Stimulated activated CD4-positive, alpha-beta T cell treated with anti-CD3 and anti-CD28 coated beads, TNF-alpha, amount 100 ng/mL, for 48 hours (primary cell): Measurements from ENCODE around the gene HLA-F.

Experiments used
- DNase-seq, 3 donors: peaks; one replicate each; pipeline ENCODE4 v3.0.0-alpha.2; 2020; ENCODE audit warnings: low read depth in 3 of 3

HLA-F gene

DNA sequence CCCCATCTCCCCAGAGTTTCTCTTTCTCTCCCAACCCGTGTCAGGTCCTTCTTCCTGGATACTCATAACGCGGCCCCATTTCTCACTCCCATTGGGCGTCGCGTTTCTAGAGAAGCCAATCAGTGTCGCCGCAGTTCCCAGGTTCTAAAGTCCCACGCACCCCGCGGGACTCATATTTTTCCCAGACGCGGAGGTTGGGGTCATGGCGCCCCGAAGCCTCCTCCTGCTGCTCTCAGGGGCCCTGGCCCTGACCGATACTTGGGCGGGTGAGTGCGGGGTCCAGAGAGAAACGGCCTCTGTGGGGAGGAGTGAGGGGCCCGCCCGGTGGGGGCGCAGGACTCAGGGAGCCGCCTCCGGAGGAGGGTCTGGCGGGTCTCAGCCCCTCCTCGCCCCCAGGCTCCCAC lies at the start of gene HLA-F:
HLA-F (plus strand) TSS at position 173 of the 404 bp plus-strand sequence; CDS start at position 203, 30 bp downstream.
- peak; percentile 63 to 70 (median 65) for DNase-seq

DNA sequence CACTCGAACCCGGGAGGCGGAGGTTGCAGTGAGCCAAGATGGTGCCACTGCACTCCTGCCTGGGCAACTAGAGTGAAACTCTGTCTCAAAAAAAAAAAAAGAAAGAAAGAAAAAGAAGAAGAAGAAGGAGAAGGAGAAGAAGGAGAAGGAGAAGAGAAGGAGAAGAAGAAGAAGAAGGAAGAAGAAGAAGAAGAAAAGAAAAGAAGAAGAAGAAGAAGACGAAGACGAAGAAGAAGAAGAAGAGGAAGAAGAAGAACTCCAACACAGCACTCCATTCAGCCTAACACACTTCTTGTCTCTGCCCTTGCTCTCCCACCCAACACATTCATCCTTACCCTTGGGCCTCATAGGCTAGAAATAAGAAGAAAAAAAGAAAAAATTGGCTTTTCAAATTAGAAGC lies 49.2 kb upstream of the HLA-F start:
- DNase-seq = no peak

DNA sequence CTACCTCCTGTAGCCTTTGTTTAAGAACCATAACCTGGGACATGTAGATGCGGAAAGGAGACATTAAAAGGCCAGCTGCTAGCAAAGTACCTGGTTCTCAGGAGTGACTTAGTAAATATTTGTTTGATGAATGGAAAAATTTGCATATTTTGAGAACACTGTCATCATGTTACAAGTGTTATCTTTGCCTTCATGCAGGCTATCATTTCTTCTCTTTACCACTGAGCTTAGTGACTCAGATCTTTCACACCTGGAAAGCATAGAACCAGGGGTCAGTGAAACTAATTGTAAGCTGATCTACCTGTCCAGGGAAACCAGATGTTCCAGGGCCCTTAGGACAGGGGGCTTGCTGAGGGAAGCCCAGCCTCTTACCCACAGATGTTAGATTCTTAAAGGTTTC lies 47.7 kb upstream of the HLA-F start:
- DNase-seq = no peak

GRCh38 chr6:29676981-29677601 lies 46.1 kb upstream of the HLA-F start:
- no peak for DNase-seq

GRCh38 chr6:29678114-29678513 lies 45.1 kb upstream of the HLA-F start:
- DNase-seq = no peak

- DNase-seq = no peak
Measured at GRCh38 chr6:29679962-29680361, 43.3 kb upstream of the HLA-F start.

DNA sequence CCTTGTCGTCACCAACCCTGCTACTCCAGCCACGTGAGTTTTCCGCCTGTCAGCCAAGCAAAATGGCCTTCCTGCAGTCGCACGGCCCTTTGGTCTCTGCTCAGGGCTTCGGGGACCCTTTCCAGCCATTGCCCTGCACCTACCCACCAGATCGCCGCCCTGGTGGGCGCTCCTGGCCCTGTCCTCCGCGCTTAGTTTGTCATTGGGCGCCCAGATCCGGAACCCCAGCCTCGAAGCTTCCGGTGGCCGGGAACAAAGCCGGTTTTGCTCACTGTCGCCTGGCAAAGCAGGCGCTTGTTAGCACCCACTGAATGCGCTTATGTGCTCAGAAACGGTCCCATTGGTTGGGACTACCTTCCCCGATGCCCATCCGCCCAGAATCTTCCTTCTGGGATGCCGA lies 42.8 kb upstream of the HLA-F start:
- DNase-seq = no peak

DNA sequence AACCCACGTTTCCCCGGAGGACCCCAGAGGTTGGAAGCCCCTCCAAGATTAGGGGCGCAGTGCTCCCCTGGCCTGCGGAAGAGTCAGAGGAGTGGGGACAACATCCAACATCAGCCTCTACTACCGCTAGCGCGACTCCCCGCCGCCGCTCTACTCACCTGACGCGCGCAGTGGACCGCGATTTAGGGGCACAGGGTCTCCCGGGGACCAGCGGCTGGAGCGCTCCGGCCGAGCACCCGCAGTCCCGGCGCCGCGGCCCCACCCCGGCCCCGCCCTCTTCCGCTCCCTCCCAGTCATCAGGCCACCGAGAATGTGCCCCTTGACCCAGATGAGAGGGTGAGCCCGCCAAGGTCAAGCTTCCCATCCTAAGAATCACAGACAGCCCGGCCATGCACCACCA lies 42.3 kb upstream of the HLA-F start, which contains the start of gene ZFP57:
ZFP57 (minus strand) TSS at position 249 of the 400 bp plus-strand sequence. CDS start 4,149 bp downstream, outside the sequence.
- no peak for DNase-seq

- DNase-seq = no peak
Measured at GRCh38 chr6:29681811-29682210, 41.4 kb upstream of the HLA-F start.

- DNase-seq = no peak
Measured at GRCh38 chr6:29685718-29686326, 37.4 kb upstream of the HLA-F start.

DNA sequence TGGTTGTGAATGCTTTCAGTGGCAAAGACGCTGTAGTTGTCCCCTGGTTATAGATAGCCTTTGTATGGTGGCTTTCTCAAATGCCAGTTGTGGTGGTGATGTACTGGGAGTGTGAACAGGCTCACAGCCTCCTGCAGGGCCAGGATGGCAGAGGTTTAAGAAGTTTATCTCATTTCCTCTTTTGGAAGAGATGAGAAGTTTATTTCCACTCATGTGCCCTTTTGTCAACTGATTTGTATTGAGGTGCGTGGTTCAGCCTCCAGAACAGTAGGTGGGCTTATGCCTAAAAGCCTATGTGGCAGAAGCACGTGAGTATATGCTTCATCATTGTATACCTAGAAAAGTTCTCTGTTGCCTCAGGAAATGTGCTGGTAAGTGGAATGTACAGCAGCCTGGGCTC lies 28.6 kb upstream of the HLA-F start:
- DNase-seq = no peak

GRCh38 chr6:29696147-29697125 lies 26.8 kb upstream of the HLA-F start:
- DNase-seq = no peak

- peak; percentile 49 to 77 (median 73) for DNase-seq
Measured at GRCh38 chr6:29702519-29703103, 20.6 kb upstream of the HLA-F start.

DNA sequence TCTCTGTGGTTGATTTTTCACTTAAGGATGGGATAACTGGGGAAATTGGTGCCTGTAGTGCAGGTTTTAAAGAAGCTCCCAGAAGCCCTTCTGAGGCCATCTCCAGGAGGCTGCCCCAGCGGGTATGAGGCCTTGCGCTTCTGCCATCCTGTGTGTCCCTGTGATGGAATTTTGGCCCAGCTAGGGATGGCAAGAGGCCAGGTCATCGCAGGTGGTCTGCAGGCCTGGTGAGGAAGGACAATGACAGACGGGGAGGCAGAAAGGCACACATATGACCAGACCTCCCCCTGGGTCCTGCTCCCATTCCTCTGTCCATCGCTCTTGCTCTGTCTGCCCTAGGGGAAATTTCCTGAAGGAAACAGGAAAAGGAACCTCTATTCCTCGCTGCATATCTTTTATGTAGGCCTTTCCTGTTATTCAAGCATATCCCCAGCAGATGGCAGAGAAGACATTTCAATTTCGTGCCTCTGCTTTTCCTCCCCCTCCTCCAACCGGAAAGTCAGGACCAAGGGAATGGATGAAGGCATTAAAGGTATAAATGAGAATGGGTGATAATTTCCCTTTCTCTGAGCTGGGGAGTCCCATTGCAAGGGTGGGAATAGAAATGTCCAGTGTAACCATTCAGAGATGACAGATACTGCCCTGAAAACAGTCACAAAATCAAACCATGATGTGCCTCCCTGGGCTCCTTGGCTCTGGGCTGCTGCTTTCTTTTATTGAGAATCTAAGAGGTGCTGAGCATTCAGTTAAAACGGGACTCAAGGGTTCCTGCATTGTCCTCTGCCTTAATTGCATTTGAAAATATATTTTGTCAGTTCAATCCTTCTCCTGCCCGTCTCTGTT lies 17.6 kb upstream of the HLA-F start:
- no peak for DNase-seq

DNA sequence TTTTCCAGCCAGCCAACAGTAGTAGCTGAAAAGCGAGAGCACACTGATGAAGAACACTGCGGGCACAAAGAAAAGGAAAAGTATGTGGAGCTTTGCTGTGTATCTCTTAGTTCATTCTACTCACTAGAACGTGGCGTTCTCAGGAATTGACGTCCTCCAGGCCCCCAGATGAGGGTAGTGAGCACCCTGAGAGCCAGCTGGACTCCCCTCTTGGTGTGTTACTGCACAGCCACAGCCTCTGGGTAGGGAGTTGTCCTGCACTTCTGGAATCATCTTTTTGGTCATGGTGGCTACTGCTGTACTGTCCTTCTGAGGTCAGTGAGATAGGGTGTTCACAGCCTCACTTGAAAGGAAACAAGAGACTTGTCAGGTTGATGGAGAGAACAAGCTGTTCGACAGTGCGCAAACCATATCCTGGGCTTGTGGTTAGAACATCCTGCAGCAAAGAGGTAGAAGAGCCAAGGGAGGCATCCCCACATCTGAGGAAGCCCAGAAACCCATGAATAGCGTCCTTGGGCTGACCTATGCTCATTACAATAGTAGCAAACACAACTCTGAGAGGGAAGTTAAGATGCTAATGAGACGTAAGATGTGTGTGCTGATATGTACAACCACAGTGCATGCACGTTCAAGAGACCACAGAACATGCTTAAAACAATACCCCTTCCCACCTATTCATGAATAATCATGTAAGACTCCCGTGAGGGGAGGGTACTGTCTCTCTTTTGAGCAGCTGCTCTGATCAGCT lies 14.6 kb upstream of the HLA-F start:
- no peak for DNase-seq

DNA sequence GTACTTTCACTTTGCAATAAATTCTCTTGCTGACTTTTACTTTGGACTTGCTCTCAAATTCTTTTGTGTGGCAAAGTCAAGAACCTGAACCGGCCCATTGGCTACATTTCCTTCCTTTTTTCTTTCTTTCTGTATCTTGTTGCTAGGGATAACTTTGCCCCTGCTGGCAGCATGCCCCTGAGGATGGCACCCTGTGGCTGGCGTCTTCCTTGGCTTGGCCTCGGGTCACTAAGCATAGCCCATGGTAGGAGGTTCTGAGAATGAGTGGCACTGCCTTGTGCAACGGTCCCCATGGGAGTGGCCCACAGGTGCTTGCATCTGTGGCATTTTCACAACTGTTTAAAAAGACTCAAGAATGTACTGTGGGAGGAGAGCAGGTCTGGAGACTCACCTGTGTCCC lies 14.0 kb upstream of the HLA-F start:
- DNase-seq = no peak

- DNase-seq = no peak
Measured at GRCh38 chr6:29710281-29710941, 12.8 kb upstream of the HLA-F start.

DNA sequence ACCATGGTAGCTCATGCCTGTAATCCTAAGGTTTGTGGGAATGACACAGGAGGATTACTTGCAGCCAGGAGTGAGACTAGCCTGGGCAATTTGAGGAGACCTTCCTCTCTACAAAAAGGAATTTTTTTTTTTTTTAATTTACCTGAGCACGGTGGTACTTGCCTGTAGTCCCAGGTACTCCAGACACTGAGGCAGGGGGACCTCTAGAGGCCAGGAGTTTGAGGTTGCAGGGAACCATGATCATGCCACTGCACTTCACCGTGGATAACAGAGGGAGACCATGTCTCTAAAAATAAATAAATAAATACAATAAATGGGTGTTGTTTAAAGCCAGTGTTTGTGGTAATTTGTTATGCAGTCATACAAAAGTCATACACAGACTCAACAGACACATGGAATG lies 2.4 kb upstream of the HLA-F start:
- no peak for DNase-seq

DNA sequence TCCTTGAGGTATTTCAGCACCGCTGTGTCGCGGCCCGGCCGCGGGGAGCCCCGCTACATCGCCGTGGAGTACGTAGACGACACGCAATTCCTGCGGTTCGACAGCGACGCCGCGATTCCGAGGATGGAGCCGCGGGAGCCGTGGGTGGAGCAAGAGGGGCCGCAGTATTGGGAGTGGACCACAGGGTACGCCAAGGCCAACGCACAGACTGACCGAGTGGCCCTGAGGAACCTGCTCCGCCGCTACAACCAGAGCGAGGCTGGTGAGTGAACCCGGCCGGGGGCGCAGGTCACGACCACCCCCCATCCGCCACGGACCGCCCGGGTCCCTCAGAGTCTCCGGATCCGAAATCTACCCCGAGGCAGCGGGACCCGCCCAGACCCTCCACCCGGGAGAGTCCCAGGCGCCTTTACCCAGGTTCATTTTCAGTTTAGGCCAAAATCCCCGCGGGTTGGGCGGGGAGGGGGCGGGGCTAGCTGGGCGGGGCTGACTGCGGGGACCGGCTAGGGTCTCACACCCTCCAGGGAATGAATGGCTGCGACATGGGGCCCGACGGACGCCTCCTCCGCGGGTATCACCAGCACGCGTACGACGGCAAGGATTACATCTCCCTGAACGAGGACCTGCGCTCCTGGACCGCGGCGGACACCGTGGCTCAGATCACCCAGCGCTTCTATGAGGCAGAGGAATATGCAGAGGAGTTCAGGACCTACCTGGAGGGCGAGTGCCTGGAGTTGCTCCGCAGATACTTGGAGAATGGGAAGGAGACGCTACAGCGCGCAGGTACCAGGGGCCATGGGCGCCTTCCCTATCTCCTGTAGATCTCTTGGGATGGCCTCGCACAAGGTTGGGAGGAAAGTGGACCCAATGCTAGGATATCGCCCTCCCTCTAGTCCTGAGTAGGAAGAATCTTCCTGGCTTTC lies 693 bp downstream of the HLA-F start:
- peak; percentile 52 to 66 (median 56) for DNase-seq
